ENCODE measurements around the gene HPS5.
A peak's percentile ranks its signal among the peaks of the same experiment; 100 is the strongest.
"Not testable (repeated sequence)": the region's sequence is repeated elsewhere in the genome, so short reads cannot be mapped to it uniquely, and the experiment has no call there.

The HPS5 gene, protein sequence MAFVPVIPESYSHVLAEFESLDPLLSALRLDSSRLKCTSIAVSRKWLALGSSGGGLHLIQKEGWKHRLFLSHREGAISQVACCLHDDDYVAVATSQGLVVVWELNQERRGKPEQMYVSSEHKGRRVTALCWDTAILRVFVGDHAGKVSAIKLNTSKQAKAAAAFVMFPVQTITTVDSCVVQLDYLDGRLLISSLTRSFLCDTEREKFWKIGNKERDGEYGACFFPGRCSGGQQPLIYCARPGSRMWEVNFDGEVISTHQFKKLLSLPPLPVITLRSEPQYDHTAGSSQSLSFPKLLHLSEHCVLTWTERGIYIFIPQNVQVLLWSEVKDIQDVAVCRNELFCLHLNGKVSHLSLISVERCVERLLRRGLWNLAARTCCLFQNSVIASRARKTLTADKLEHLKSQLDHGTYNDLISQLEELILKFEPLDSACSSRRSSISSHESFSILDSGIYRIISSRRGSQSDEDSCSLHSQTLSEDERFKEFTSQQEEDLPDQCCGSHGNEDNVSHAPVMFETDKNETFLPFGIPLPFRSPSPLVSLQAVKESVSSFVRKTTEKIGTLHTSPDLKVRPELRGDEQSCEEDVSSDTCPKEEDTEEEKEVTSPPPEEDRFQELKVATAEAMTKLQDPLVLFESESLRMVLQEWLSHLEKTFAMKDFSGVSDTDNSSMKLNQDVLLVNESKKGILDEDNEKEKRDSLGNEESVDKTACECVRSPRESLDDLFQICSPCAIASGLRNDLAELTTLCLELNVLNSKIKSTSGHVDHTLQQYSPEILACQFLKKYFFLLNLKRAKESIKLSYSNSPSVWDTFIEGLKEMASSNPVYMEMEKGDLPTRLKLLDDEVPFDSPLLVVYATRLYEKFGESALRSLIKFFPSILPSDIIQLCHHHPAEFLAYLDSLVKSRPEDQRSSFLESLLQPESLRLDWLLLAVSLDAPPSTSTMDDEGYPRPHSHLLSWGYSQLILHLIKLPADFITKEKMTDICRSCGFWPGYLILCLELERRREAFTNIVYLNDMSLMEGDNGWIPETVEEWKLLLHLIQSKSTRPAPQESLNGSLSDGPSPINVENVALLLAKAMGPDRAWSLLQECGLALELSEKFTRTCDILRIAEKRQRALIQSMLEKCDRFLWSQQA

DNA sequence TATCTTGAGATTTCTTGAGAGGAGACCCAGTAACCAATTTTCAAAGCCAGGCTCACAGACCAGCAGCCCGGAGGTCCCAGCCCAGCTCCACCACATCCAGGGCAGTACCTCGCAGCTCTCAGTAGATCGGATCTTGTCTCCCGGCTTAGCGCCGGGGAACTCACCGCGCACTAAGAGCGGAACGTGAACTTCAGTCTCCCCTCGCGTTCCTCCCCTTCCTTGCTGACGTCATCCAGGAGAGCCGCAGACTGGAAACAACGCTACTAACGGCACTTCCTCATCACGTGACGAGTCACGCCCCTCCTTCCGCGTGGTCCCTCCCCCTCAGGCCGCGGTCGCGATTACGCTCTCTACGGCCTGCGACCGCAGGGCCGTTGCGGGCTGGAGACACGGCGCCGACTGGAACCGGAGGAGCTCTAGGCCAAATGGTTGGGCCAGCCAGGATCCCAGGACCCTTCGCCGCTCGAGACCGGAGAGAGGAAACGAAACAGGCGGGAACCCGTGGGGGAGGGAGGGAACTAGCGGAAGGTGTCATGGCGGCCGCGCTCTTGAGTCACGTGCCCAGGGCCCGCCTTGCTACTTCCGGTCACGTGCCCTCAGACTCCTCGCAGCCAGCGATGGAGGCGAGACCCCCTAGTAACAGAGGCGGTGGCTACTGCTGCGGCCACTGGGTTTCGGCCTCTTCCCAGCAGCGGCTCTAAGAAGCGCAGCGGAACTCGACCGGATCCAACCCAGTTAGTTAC lies at the start of gene HPS5, which contains the start of gene GTF2H1:
TSS of gene HPS5 (minus strand) at position 172 of the 743 bp plus-strand sequence. CDS start 4,282 bp downstream, outside the sequence.
TSS of gene GTF2H1 (plus strand) at position 599 of the 743 bp plus-strand sequence. CDS start 10,508 bp downstream, outside the sequence.
- peak; percentile 96 to 97 for DNase-seq

DNA sequence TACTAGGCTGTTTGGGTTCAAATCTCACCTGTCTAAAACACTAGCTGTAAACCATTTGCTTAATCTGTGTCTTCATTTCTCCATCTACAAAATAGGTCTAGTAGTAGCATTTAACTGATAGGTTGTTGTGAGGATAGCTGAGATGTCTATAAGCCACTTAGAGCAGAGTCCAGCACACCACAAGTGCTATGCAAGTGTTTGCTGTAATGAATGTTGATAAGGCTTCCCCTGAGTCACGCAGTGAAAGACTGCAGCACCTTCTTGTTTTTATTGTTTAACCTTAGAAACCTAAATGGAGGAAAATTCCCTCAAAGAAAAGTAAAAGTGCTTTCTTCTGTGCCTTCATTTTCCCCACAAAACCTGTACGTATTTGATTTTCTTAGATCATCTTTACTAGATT lies 49.3 kb upstream of the HPS5 start:
- no peak for DNase-seq

DNA sequence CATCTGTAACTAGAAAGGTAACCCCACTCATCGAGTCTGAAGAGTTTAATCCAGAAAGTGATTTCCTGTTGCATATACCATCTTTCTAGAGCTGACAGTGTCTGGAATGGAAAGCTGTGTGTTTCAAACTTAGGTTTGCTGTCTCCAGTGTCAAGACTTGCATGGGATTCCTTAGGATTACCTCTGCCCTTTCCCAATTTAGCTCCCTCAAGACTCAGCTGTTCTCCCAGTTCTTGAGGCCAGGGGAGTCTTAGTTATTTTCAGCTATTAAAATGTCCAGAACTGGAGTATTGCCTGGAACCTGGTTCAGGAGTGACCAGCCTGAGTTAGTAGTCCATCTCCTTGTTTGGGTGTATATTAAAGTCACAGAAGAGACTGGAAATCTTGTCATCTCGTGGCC lies 47.5 kb upstream of the HPS5 start:
- DNase-seq = no peak

DNA sequence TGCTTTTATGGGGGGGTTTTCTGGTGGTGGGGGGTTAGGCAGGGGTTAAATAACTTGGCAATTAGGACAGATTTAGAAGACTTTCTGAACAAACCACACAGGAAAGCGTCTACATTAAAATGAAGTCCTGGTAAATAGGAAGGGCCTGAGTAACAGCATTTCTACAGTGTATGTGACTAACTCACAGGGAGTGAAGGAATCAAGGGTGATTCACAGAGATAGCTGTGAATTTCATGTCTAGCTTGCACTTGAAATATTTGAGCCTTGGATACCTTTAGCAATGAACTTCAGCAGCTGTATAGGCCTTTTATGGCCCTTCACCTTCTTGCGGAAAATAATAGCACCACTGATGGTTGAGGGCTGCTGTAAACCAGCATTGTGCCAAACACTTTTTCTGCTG lies 46.3 kb upstream of the HPS5 start:
- DNase-seq = no peak

DNA sequence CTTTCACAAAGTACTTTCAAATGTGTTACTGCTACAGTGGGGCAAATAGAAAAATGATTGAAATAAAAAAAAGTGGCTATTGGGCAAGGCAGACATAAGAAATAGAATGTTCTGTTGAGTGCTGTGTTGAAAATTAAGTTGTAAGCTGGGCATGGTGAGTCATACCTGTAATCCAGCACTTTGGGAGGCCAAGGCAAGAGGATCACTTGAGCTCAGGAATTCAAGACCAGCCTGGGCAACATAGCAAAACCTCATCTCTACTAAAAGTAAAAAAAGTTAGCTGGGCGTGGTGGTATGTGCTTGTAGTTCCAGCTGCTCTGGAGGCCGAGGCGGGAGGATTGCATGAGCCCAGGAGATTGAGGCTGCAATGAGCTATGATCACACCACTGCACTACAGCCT lies 45.5 kb upstream of the HPS5 start:
- DNase-seq = no peak

DNA sequence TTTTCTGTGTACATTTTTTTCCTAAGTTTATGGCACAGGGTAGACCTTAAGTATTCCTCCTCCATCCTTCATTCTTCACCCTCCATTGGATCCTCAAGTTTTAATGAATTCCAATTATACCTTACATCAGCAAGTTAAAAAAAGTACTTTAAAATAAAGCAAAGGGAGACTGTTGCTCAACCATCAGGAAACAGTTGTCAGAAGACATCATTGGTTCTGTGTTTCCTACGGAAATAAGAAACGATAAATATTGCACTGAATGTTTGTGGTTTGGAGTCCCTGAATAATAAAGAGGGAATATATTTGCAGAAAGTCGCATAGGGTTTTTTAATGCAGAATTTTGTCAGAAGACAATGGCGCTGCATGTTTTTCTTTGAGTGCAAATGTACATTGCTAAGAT lies 44.3 kb upstream of the HPS5 start:
- DNase-seq = no peak

DNA sequence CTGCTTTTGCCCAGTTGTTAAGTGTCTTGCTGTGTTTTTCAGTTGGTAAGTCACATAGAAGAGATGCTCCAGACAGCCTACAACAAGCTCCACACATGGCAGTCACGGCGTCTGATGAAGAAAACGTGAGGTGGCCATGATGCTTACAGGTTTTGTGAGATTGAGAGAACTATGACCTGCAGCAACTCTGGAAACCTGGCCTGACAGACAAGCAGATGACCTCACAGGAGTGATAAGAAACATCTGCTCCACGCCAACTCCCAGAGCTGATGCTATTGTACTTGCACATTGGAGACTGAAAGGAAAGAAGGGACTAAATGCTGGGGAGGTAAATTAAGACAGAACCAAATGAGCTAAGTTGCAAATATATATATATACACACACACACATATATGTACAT lies 43.8 kb upstream of the HPS5 start:
- no peak for DNase-seq

DNA sequence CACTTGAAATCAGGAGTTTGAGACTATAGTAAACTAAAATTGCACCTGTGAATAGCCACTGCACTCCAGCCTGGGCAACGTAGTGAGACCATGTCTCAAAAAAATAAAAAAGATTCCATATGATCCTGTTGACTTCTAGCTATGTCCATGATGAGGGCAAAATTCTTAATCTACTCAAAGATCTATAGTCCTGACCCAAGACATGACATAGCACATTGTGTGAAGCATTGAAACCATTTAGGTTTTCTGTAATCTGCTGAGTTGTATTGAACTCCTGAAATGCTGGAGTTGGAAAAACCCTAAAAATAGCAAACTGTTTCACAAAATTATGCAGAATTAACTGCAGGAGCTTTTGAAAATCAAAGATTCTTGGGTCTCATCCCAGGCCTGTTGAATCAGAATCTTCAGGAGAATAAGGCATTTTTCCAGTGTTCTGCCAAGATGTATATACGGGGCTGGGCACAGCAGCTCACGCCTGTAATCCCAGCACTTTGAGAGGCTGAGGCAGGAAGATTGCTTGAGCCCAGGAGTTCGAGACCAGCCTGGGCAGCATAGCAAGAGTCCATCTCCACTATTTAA lies 42.6 kb upstream of the HPS5 start:
- no peak for DNase-seq

DNA sequence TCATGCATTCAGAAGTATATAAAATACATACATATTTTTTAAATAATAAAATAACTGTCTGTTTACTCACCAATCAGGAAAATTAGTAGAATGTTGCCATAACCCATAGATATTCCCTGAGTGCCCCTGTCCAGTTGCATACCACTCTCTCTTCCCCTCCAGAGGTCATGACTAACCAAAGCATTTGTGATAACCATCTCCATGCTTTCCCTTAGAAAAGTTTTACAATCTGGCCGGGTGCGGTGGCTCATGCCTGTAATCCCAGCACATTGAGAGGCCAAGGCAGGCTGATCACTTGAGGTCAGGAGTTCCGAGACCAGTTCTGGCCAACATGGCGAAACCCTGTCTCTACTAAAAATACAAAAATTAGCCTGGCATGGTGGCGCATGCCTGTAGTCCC lies 39.2 kb upstream of the HPS5 start:
- no peak for DNase-seq

DNA sequence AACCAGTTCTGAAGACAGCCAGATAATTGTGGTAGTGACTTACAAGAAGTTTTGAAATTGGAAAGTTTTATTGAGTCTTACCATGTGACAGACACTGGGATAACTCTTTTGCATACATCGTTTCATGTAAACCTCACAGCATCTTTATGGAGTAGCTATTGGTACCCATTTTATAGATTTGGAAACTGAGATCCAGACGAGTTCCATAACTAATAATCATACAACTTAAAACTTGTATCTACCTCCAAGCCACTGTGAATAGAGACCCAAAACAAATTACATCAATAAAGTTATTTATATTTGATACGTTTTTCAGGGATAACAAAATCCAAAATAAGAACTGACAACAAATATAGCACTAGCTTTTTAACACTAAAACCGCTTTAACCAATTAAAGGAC lies 36.7 kb upstream of the HPS5 start:
- DNase-seq = no peak

DNA sequence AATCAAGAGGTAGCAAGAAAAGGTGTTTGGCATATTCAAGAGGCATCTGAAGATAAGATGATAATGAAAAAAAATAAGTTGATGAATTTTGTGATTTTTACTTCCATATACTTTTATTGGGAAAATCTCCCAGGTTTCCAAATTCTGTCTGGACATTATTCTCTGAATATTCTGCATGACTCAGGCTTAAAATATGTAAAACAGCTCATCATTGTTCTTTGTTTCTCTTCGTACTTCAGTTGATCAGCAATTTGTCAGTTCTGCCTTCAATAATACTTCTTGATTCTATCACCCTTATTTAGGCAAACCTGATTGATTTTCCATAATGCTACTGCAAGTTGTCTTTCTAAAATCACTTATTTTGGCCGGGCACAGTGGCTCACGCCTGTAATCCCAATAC lies 30.6 kb upstream of the HPS5 start:
- DNase-seq = no peak

DNA sequence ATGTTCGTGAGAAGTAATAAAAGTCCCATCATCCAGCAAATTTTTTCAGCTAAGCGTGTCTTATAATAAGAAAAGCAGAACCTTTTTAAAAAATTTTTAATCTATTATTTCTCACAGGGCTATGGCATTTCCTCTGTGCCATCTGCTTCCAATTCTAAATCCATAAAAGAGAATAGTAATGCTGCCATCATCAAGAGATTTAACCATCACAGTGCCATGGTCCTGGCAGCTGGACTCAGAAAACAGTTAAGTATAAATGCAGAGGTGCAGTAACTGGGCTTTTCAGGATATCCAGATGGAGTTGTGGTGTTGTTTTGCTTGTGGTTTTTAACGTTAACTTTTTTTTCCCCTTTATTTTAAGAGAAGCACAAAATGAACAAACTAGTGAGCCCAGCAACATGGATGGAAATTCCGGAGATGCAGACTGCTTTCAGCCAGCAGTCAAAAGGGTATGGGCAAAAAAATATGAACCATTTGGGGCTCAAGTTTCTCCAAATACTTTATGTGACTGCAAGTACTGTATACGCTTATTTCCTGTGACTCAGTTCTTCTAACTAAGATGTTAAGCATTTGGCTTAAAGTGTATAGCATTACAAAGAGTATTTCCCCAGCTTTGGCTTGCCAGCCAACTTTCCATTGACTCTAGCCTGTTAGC lies 25.7 kb upstream of the HPS5 start:
- no peak for DNase-seq

DNA sequence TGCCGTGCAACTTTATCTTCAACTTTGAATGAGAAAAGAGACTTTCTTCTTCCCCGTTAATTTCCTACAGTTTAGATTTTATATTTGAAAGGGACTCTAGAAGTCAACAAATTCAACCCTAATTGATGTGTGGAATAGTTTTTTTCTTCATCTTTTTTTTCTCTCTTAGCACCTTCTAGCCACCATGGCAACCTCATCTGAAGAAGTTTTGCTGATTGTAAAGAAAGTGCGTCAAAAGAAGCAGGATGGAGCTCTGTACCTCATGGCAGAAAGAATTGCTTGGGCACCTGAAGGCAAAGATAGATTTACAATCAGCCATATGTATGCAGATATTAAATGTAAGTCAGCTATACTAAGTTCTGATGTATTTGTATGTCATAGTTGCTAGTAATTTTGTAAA lies 11.0 kb upstream of the HPS5 start:
- DNase-seq = no peak

DNA sequence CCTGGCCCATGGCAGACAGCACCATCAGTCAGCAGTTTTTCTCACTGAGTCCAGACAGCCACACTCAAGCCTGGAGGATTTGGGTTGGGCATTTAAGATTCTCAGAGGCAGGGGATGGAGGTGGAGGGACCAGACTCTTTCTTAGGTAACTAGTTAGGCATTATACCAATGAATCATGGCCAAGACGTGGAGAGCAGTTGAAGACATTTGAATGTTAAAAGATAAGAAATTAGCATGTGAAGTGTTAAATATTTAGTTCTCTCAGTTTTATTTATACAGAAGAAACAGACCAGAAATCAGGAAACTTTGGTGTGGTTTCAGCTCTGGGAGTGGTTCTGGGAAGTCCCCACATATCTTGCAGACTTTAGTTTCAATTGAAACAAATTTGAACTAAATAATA lies 10.4 kb upstream of the HPS5 start:
- no peak for DNase-seq

DNA sequence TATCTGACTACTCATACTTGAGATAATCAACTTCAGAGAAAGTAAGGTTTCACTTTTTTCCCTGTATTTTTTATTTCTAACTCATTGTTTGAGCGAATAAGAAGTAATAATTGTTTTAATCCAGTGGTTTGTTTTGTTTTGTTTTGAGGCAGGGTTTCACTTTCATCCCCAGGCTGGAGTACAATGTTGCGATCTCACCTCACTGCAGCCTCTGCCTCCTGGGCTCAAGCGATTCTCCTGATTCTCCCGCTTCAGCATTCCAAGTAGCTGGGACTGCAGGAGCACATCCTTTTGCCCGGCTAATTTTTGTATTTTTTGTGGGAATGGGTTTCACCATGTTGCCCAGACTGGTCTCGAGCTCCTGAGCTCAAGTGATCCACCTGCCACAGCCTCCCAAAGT lies 9.0 kb upstream of the HPS5 start:
- no peak for DNase-seq

DNA sequence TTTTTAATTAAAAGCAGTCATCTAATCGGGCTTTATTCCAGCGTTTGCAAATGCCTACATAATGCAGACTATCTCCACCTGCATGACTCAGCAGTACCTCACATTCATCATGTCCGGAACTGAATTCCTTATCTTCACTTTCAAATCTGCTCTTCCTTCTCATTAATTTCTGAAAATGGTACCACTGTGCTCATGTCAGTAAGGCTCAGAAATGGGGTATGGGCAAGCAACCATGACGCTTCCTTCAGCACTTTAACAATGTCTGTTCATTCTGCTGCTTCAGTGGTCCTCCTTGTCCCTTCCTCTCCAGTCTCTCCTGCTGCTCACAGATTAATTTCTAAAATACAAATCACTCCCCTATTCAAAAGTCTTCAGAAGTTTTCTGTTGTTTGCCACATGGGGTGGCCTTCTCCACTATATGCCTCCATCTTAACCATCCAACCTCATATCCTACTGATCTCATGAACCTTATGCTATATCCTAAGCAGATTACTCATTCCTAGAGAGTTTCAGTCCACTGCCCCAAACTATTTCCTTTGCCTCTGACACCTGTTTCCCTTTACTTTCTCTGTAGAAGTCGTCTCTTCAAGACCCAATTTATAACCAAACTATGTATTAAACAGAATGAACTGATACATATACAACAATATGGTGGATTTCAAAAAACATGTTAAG lies 7.4 kb upstream of the HPS5 start:
- DNase-seq = no peak

DNA sequence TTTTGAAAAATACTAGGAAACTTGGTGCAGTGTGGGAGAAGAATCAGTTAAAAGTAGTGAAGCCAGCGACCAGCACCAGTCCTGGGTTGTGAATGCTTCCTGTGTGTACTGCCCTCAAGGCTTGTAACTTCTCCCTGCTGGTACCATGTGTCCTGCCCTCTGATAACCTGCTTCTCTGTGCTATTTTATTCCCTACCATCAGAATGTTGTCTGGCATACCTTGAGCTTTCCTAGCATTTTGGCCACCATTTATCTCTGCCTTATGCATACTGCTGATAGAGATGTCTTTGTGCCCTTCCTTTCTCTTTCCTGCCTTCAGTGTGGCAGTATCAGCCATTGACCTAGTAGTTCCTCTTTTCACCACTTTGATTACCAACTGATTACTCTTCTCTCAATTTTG lies 2.4 kb upstream of the HPS5 start:
- DNase-seq = no peak

DNA sequence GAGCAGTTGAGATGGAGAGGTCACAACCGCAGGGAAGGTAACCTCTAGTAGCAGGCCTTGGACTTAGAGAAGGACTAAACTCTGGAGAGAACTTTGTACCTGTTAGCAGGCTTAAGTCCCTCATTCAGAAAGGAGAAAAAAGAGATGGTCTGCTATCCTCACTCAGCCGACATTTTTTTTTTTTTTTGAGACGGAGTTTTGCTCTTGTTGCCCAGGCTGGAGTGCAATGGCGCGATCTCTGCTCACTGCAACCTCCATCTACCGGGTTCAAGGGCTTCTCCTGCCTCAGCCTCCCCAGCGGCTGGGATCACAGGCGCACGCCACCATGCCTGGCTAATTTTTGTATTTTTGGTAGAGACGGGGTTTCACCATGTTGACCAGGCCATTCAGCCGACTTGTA lies 1.9 kb upstream of the HPS5 start:
- DNase-seq = not testable (repeated sequence)

DNA sequence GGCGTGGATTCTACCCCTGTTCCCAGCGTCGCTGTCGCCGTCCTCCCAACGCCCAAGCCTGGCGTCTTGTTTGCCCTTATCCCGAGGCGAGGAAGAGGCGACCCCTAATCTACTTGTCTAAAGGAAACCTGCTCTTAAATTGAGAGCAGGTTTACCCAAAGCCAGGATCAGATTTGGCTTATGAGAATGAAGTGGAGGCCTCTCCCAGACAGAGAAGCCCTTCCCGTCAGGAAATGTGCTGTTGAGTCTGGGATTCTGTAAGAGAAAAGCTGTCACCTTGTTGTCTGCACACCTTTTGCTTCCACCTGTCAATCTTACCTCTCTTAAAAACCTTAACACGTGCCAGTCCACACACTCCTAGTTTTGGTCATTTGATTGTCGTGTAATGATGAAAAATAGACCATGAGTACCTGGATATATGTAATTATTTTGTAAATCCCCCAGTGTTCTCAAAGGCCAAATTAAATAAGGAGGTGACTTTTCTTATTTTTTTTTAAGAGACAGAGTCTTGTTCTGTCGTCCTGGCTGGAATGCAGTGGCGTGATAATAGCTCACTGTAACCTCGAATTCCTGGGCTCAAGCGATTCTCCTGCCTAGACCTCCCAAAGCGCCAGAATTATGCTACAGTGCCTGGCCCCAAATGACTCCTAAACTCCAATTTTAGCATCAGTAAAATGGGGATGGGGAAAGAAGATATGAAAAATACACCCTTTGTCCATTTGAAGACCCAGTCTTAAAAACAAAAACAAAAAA lies 1.1 kb upstream of the HPS5 start:
- DNase-seq = no peak

DNA sequence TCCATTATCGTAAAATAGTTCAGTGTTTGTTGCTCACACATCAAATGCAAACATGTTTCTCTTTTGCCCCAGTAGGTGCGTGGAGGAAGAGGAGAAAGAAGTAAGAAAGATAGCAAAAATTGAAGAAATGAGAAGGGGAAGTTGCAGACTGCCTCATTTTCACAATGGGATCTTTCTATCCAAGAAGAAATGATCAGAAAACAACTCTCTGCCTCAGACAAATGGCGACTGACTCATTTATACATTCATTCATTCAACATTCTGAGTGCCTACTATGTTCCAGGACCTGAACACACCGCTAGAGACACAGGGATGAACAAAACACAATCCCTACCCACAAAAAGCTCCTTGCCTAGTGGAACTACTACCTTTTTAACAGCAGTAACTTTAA lies 367 bp downstream of the HPS5 start:
- DNase-seq = no peak

DNA sequence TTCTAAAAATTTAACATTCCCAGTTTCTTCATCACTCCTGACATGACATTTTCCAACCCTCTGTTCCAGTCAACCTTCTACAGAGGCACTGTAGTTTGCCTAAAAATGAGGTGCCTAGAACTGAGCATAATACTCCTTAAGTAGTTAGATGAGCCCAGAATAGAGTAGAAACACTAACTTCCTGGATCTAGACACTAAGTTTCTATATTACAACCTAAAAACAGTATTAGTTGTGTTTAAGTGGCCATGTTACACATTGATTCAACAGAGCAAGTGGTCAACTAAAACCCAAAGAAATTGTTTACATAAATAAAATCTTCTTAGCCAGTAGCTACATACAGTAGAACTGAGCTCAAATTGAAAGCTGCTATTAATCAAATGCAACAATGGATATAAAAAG lies 1.3 kb downstream of the HPS5 start:
- DNase-seq = no peak
